Measurements from ENCODE around the gene ATP9A.

DNA sequence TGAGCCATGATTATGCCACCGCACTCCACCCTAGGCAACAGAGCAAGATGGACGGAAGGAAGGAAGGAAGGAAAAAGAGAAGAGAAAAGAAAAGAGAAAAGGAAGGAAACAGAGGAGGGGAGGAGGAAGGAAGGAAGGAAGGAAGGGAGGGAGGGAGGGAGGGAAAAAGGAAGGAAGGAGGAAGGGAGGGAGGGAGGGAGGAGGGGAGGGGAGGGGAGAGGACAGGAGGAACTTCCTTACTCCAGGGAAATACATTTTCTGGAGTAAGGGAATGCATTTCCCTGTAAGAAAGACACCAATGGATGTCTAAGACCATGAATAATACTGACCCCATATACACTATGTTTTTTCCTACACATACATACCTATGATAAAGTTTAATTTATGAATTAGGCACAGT, 132.5 kb downstream of the ATP9A start:
- TF ChIP-seq, protein P1, sequence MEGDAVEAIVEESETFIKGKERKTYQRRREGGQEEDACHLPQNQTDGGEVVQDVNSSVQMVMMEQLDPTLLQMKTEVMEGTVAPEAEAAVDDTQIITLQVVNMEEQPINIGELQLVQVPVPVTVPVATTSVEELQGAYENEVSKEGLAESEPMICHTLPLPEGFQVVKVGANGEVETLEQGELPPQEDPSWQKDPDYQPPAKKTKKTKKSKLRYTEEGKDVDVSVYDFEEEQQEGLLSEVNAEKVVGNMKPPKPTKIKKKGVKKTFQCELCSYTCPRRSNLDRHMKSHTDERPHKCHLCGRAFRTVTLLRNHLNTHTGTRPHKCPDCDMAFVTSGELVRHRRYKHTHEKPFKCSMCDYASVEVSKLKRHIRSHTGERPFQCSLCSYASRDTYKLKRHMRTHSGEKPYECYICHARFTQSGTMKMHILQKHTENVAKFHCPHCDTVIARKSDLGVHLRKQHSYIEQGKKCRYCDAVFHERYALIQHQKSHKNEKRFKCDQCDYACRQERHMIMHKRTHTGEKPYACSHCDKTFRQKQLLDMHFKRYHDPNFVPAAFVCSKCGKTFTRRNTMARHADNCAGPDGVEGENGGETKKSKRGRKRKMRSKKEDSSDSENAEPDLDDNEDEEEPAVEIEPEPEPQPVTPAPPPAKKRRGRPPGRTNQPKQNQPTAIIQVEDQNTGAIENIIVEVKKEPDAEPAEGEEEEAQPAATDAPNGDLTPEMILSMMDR (IDR thresholded peaks at IDR 0.05; ENCODE audit: poor library complexity, severe bottlenecking): no peak
- TF ChIP-seq, protein P2, sequence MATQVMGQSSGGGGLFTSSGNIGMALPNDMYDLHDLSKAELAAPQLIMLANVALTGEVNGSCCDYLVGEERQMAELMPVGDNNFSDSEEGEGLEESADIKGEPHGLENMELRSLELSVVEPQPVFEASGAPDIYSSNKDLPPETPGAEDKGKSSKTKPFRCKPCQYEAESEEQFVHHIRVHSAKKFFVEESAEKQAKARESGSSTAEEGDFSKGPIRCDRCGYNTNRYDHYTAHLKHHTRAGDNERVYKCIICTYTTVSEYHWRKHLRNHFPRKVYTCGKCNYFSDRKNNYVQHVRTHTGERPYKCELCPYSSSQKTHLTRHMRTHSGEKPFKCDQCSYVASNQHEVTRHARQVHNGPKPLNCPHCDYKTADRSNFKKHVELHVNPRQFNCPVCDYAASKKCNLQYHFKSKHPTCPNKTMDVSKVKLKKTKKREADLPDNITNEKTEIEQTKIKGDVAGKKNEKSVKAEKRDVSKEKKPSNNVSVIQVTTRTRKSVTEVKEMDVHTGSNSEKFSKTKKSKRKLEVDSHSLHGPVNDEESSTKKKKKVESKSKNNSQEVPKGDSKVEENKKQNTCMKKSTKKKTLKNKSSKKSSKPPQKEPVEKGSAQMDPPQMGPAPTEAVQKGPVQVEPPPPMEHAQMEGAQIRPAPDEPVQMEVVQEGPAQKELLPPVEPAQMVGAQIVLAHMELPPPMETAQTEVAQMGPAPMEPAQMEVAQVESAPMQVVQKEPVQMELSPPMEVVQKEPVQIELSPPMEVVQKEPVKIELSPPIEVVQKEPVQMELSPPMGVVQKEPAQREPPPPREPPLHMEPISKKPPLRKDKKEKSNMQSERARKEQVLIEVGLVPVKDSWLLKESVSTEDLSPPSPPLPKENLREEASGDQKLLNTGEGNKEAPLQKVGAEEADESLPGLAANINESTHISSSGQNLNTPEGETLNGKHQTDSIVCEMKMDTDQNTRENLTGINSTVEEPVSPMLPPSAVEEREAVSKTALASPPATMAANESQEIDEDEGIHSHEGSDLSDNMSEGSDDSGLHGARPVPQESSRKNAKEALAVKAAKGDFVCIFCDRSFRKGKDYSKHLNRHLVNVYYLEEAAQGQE (IDR thresholded peaks at IDR 0.05; ENCODE audit: borderline replicate concordance): no peak
- no peak for TF ChIP-seq EZH2 (IDR thresholded peaks at IDR 0.05; ENCODE audit: borderline replicate concordance, insufficient read depth, low read length, poor library complexity, severe bottlenecking)
- TF ChIP-seq MXI1 (conservative IDR thresholded peaks at IDR 0.05; ENCODE audit: poor library complexity, severe bottlenecking): no peak
- TF ChIP-seq EP300 (conservative IDR thresholded peaks at IDR 0.05; ENCODE audit: poor library complexity, severe bottlenecking): no peak
- TF ChIP-seq RAD21 (conservative IDR thresholded peaks at IDR 0.05): no peak

Data from neural cell (in vitro differentiated cells).